Measurements from ENCODE around the gene GRK5. TPM values are rescaled to one million over a fixed set of nuclear protein-coding genes. Genes with fewer than 3 reads are reported as not detected.

GRK5 gene
- total RNA-seq, 2 donors from 2014 or later = 9.1 to 11.9 TPM

- no peak overlapping the region for H3K27ac ChIP-seq (ENCODE audit: low read depth, low read length)
- H3K27me3 Mint-ChIP-seq (ENCODE audit: insufficient read depth) = no peaks in the 10 kb centered on the region
Observed at GRCh38 chr10:119412244-119413092, 205.1 kb downstream of the GRK5 start.

DNA sequence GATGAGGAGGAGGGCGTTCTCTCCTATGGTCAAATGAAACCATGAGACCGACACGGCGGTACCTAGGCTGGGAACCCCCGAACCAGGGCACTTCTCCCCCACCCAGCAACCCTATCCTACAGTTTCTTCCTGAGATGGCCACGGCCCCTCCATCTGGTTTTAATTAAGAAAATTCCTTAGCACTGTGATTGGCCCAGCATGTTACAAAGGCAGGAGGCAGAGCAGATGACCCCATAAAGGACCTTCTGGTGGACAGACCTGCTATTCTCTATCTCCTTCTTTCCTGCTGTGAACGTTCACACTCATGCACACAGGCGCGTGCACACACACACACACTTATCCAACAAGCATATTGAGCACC lies 205.7 kb downstream of the GRK5 start:
- Histone ChIP-seq H3K4me1 (ENCODE audit: control insufficient read depth, insufficient read depth, low read length) (peaks cover 4% of the 10 kb centered on the region), H3K27me3 (ENCODE audit: control insufficient read depth, insufficient read depth, low read length, poor library complexity, severe bottlenecking) (no peaks in the 10 kb centered on the region), H3K4me3 (ENCODE audit: low read length) (no peak overlapping the region), H3K27ac (ENCODE audit: low read depth, low read length) (peak overlapping the region; percentile 2), H3K9me3 (ENCODE audit: control insufficient read depth, low read length) (no peaks in the 10 kb centered on the region), H3K36me3 (ENCODE audit: control insufficient read depth, insufficient read depth, low read length) (no peaks in the 10 kb centered on the region), H3K9ac (ENCODE audit: extremely low read depth, low read length, poor library complexity, severe bottlenecking) (peak overlapping the region; percentile 12)
- no peaks in the 10 kb centered on the region for H3K36me3 Mint-ChIP-seq (ENCODE audit: low read depth)
- peaks cover 13% of the 10 kb centered on the region for H3K4me1 Mint-ChIP-seq
- DNase-seq = no peak
- H3K27me3 Mint-ChIP-seq (ENCODE audit: insufficient read depth) = no peaks in the 10 kb centered on the region
- TF ChIP-seq, protein P1, sequence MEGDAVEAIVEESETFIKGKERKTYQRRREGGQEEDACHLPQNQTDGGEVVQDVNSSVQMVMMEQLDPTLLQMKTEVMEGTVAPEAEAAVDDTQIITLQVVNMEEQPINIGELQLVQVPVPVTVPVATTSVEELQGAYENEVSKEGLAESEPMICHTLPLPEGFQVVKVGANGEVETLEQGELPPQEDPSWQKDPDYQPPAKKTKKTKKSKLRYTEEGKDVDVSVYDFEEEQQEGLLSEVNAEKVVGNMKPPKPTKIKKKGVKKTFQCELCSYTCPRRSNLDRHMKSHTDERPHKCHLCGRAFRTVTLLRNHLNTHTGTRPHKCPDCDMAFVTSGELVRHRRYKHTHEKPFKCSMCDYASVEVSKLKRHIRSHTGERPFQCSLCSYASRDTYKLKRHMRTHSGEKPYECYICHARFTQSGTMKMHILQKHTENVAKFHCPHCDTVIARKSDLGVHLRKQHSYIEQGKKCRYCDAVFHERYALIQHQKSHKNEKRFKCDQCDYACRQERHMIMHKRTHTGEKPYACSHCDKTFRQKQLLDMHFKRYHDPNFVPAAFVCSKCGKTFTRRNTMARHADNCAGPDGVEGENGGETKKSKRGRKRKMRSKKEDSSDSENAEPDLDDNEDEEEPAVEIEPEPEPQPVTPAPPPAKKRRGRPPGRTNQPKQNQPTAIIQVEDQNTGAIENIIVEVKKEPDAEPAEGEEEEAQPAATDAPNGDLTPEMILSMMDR (conservative IDR thresholded peaks at IDR 0.05) = no peak
- WGBS, 2 experiments (ENCODE audit: insufficient coverage in 1 of 2, insufficient read length in 1 of 2) = 85 to 100% methylated on average over 2 to 9 of the region's 9 CpGs
- no peaks in the 10 kb centered on the region for H3K9me3 Mint-ChIP-seq
- peak overlapping the region; percentile 78 for H3K27ac Mint-ChIP-seq
- H3K4me3 Mint-ChIP-seq = no peak overlapping the region

More at GRCh38 chr10:119412244-119413092, 205.1 kb downstream of the GRK5 start:
- peaks cover 4% of the 10 kb centered on the region for H3K4me1 ChIP-seq (ENCODE audit: control insufficient read depth, insufficient read depth, low read length)
- no peak overlapping the region for H3K9ac ChIP-seq (ENCODE audit: extremely low read depth, low read length, poor library complexity, severe bottlenecking)
- no peak for DNase-seq
- H3K27me3 ChIP-seq (ENCODE audit: control insufficient read depth, insufficient read depth, low read length, poor library complexity, severe bottlenecking) = no peaks in the 10 kb centered on the region
- peaks cover 13% of the 10 kb centered on the region for H3K4me1 Mint-ChIP-seq
- H3K36me3 Mint-ChIP-seq (ENCODE audit: low read depth) = no peaks in the 10 kb centered on the region
- no peak overlapping the region for H3K4me3 Mint-ChIP-seq
- H3K36me3 ChIP-seq (ENCODE audit: control insufficient read depth, insufficient read depth, low read length) = no peaks in the 10 kb centered on the region
- H3K9me3 Mint-ChIP-seq = no peaks in the 10 kb centered on the region
- peak overlapping the region; percentile 78 for H3K27ac Mint-ChIP-seq
- no peaks in the 10 kb centered on the region for H3K9me3 ChIP-seq (ENCODE audit: control insufficient read depth, low read length)
- no peak overlapping the region for H3K4me3 ChIP-seq (ENCODE audit: low read length)
- TF ChIP-seq, protein P1 (conservative IDR thresholded peaks at IDR 0.05) = no peak
- 93 to 97% methylated on average over 23 to 31 of the region's 31 CpGs for WGBS, 2 experiments (ENCODE audit: insufficient coverage in 1 of 2, insufficient read length in 1 of 2)

DNA sequence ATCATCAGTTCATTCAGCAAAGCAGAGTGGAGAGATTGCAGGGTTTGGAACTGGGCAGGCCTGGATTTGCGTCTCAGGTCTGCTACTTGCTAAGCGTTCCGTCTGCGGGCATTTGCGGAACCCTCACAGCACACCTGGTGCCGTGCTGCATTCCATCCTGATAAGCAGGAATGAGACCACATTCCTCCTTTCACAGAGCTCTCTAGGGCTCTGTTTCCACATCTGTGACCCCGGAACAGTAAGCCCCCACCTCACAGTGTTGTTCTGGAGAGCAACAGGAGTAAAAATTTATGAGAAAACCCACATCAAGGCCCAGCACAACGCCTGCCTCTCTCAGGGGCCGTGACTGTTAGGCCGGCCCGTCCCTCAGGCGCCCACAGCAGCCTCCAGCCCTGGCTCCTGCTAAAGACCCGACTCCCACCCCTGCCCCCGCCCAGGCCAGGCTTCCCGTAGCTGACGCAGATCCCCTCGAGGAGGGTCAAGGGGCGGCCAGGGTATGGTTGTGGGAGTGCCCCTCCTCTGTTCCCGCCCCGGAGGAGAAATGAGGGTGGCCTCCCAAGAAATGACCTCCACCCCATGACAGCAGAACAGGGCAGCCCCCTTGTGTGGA lies 206.2 kb downstream of the GRK5 start:
- no peaks in the 10 kb centered on the region for H3K9me3 Mint-ChIP-seq
- H3K4me3 Mint-ChIP-seq = no peak overlapping the region
- H3K36me3 ChIP-seq (ENCODE audit: control insufficient read depth, insufficient read depth, low read length) = no peaks in the 10 kb centered on the region
- no peaks in the 10 kb centered on the region for H3K27me3 Mint-ChIP-seq (ENCODE audit: insufficient read depth)
- TF ChIP-seq, protein P1 (conservative IDR thresholded peaks at IDR 0.05) = no peak
- H3K4me1 Mint-ChIP-seq = peaks cover 13% of the 10 kb centered on the region
- no peaks in the 10 kb centered on the region for H3K27me3 ChIP-seq (ENCODE audit: control insufficient read depth, insufficient read depth, low read length, poor library complexity, severe bottlenecking)
- H3K9ac ChIP-seq (ENCODE audit: extremely low read depth, low read length, poor library complexity, severe bottlenecking) = peak overlapping the region; percentile 26
- H3K9me3 ChIP-seq (ENCODE audit: control insufficient read depth, low read length) = no peaks in the 10 kb centered on the region
- peaks cover 4% of the 10 kb centered on the region for H3K4me1 ChIP-seq (ENCODE audit: control insufficient read depth, insufficient read depth, low read length)
- H3K4me3 ChIP-seq (ENCODE audit: low read length) = no peak overlapping the region
- no peaks in the 10 kb centered on the region for H3K36me3 Mint-ChIP-seq (ENCODE audit: low read depth)
- DNase-seq = peak; percentile 75
- peak overlapping the region; percentile 78 for H3K27ac Mint-ChIP-seq
- 79 to 91% methylated on average over 7 to 20 of the region's 20 CpGs for WGBS, 2 experiments (ENCODE audit: insufficient coverage in 1 of 2, insufficient read length in 1 of 2)
- peak overlapping the region; percentile 66 for H3K27ac ChIP-seq (ENCODE audit: low read depth, low read length)

All from endodermal cell (in vitro differentiated cells).